HEK293 (cell line): ENCODE results near the gene TNS4.

Experiments used
- CTCF ChIA-PET: fragments of 350-600 bp; formaldehyde crosslinking; extraction: SDS; loops from one replicate; lab custom pipeline; 2021; ENCODE audit warnings: antibody characterized with exemption; lab: Yijun Ruan, JAX
- POLR2A ChIA-PET: fragments of 300-600 bp; formaldehyde crosslinking; extraction: SDS; loops from one replicate; lab custom pipeline; 2020; ENCODE audit warnings: antibody characterized with exemption, inconsistent platforms; lab: Yijun Ruan, JAX
- H3K27ac ChIP-seq: fragments of 200-500 bp; sonication (Bioruptor generic); 2 replicates; pipeline ENCODE4 v1.5.1; 2014; ENCODE audit warnings: low read depth, low read length, control low read depth, inconsistent platforms; ENCODE audit errors: extremely low read depth
- H3K36me3 ChIP-seq, 2 experiments: fragments of 200-500 bp in 1 of 2; sonication (Bioruptor generic) in 1 of 2; 1 replicate in 1 of 2; 2 replicates in 1 of 2; pipeline ENCODE4 v1.5.1; 2014 to 2017; ENCODE audit warnings: inconsistent platforms in 2 of 2, low read length in 2 of 2; ENCODE audit not compliant: control insufficient read depth in 2 of 2, insufficient read depth in 1 of 2
- H3K4me1 ChIP-seq: fragments of 200-500 bp; sonication (Bioruptor generic); 2 replicates; pipeline ENCODE4 v1.5.1; 2014; ENCODE audit warnings: mild to moderate bottlenecking, low read length, inconsistent platforms; ENCODE audit not compliant: control insufficient read depth, insufficient read depth
- H3K4me3 ChIP-seq: 2 replicates; pipeline ENCODE4 v1.5.1; 2011; ENCODE audit warnings: low read depth, mild to moderate bottlenecking, control low read depth, low read length, moderate library complexity
- H3K9me3 ChIP-seq: fragments of 200-500 bp; sonication (Bioruptor generic); 2 replicates; pipeline ENCODE4 v1.5.1; 2014; ENCODE audit warnings: low read depth, low read length, inconsistent platforms; ENCODE audit not compliant: control insufficient read depth, insufficient read depth
- EGR2 ChIP-seq: fragments of 450-650 bp; formaldehyde crosslinking; IDR thresholded peaks from 2 replicates; pipeline ENCODE4 v1.5.1; 2016; ENCODE audit warnings: low read depth, missing biosample characterization, missing genetic modification characterization
- FEZF1 ChIP-seq: fragments of 450-650 bp; formaldehyde crosslinking; IDR thresholded peaks from 2 replicates; pipeline ENCODE4 v1.5.1; 2016; ENCODE audit warnings: missing biosample characterization, missing genetic modification characterization
- KLF8 ChIP-seq: fragments of 450-650 bp; formaldehyde crosslinking; IDR thresholded peaks from 2 replicates; pipeline ENCODE4 v1.5.1; 2016; ENCODE audit warnings: missing biosample characterization, missing genetic modification characterization
- MZF1 ChIP-seq: fragments of 450-650 bp; formaldehyde crosslinking; IDR thresholded peaks from 2 replicates; pipeline ENCODE4 v1.5.1; 2017; ENCODE audit warnings: missing biosample characterization, missing genetic modification characterization, borderline replicate concordance
- REPIN1 ChIP-seq: fragments of 450-650 bp; formaldehyde crosslinking; IDR thresholded peaks from 2 replicates; pipeline ENCODE4 v1.5.1; 2017; ENCODE audit warnings: missing biosample characterization, missing genetic modification characterization, low read depth
- SCRT2 ChIP-seq: fragments of 450-650 bp; formaldehyde crosslinking; IDR thresholded peaks from 2 replicates; pipeline ENCODE4 v1.5.1; 2016; ENCODE audit warnings: missing biosample characterization, missing genetic modification characterization
- SP2 ChIP-seq: fragments of 450-650 bp; formaldehyde crosslinking; IDR thresholded peaks from 2 replicates; pipeline ENCODE4 v1.5.1; 2016; ENCODE audit warnings: missing biosample characterization, missing genetic modification characterization
- ZBTB48 ChIP-seq: fragments of 450-650 bp; formaldehyde crosslinking; IDR thresholded peaks from 2 replicates; pipeline ENCODE4 v1.5.1; 2016; ENCODE audit warnings: missing biosample characterization, missing genetic modification characterization
- ZFHX2 ChIP-seq: fragments of 450-650 bp; formaldehyde crosslinking; conservative IDR thresholded peaks from 2 replicates; pipeline ENCODE4 v1.5.1; 2016; ENCODE audit warnings: missing biosample characterization, missing genetic modification characterization
- ZFP37 ChIP-seq: fragments of 450-650 bp; formaldehyde crosslinking; IDR thresholded peaks from 2 replicates; pipeline ENCODE4 v1.5.1; 2016; ENCODE audit warnings: missing biosample characterization, missing genetic modification characterization
- ZNF133 ChIP-seq: fragments of 450-650 bp; formaldehyde crosslinking; IDR thresholded peaks from 2 replicates; pipeline ENCODE4 v1.5.1; 2016; ENCODE audit warnings: missing biosample characterization, missing genetic modification characterization
- ZNF175 ChIP-seq: fragments of 450-650 bp; formaldehyde crosslinking; IDR thresholded peaks from 2 replicates; pipeline ENCODE4 v1.5.1; 2016; ENCODE audit warnings: missing biosample characterization, missing genetic modification characterization
- ZNF248 ChIP-seq: fragments of 450-650 bp; formaldehyde crosslinking; IDR thresholded peaks from 2 replicates; pipeline ENCODE4 v1.5.1; 2017; ENCODE audit warnings: missing biosample characterization, missing genetic modification characterization
- ZNF266 ChIP-seq: fragments of 450-650 bp; formaldehyde crosslinking; IDR thresholded peaks from 2 replicates; pipeline ENCODE4 v1.5.1; 2016; ENCODE audit warnings: missing biosample characterization, missing genetic modification characterization, low read depth
- ZNF302 ChIP-seq: fragments of 450-650 bp; formaldehyde crosslinking; IDR thresholded peaks from 2 replicates; pipeline ENCODE4 v1.5.1; 2016; ENCODE audit warnings: missing biosample characterization, missing genetic modification characterization, low read depth
- ZNF362 ChIP-seq: fragments of 450-650 bp; formaldehyde crosslinking; IDR thresholded peaks from 2 replicates; pipeline ENCODE4 v1.5.1; 2016; ENCODE audit warnings: missing biosample characterization, missing genetic modification characterization
- ZNF391 ChIP-seq: fragments of 450-650 bp; formaldehyde crosslinking; IDR thresholded peaks from 2 replicates; pipeline ENCODE4 v1.5.1; 2016; ENCODE audit warnings: low read depth, missing biosample characterization, missing genetic modification characterization, borderline replicate concordance
- ZNF529 ChIP-seq: fragments of 450-650 bp; formaldehyde crosslinking; IDR thresholded peaks from 2 replicates; pipeline ENCODE4 v1.5.1; 2017; ENCODE audit warnings: missing genetic modification characterization, missing biosample characterization; ENCODE audit not compliant: insufficient replicate concordance
- ZNF544 ChIP-seq: fragments of 450-650 bp; formaldehyde crosslinking; IDR thresholded peaks from 2 replicates; pipeline ENCODE4 v1.5.0; 2017; ENCODE audit warnings: missing biosample characterization, missing genetic modification characterization
- ZNF600 ChIP-seq: fragments of 450-650 bp; formaldehyde crosslinking; IDR thresholded peaks from 2 replicates; pipeline ENCODE4 v1.5.1; 2016; ENCODE audit warnings: missing biosample characterization, missing genetic modification characterization
- ZNF843 ChIP-seq: fragments of 450-650 bp; formaldehyde crosslinking; IDR thresholded peaks from 2 replicates; pipeline ENCODE4 v1.5.1; 2016; ENCODE audit warnings: missing biosample characterization, missing genetic modification characterization
- ZSCAN5A ChIP-seq: fragments of 450-650 bp; formaldehyde crosslinking; IDR thresholded peaks from 2 replicates; pipeline ENCODE4 v1.5.1; 2016; ENCODE audit warnings: missing biosample characterization, missing genetic modification characterization

Gene TNS4

DNA sequence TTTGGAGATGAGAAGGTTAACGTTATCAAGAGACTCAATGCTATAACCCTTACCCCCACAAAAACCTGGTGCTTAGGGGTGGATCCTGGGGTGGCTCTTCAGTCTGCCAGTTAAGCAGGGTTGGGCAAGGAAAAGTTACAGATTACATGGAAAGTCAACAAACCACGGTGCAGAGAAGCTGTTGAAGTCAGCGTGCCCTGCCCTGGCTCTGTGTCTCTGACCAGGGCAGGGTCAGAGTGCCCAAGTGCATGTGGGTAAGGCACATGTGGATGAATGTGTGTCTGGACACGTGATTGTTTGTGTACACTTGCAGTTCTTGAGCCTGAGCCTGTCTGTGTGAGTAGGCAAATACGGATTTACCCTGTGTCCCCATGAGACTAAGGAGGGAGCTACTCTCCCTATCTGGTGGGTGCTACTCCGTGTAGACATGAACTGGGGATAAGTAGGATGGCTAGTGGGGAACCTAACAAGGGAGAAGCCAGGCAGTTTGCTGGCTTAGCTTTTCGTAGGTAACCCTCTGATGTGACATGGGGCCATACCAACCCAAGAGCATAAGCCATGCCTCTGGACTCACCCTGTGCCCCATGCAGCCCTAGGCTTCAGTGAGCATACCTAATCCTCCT lies 52.7 kb downstream of the TNS4 start:
- CTCF ChIA-PET = interaction anchor here (0.5 to 7.2 kb wide), 19 partner anchors 9 to 1524 kb away, joined by 3 to 58 read pairs (median 4); partner anchors contain the start of gene TNS4
- POLR2A ChIA-PET = interaction anchor here (0.6 to 2.4 kb wide), 2 partner anchors 18 to 31 kb away, joined by 3 to 10 read pairs; partner anchors contain the start of gene TOP2A
- H3K4me3 ChIP-seq = no peak overlapping the region
- 0 out of 2 replicates have a peak, but pooled peaks have one; percentile 14 for TF ChIP-seq ZNF600 (tag by site-specific recombination)
- TF ChIP-seq REPIN1 (tag by site-specific recombination) = no peak
- no peak for TF ChIP-seq EGR2 (tag by site-specific recombination)
- TF ChIP-seq, all 188 proteins: peak for 1
- Histone ChIP-seq H3K4me1 (no peaks in the 10 kb centered on the region), H3K36me3 (peaks cover 0 to 4% of the 10 kb centered on the region in 2 experiments; a peak in 1 of 3 replicates), H3K27ac (no peak overlapping the region), H3K9me3 (no peaks in the 10 kb centered on the region)

DNA sequence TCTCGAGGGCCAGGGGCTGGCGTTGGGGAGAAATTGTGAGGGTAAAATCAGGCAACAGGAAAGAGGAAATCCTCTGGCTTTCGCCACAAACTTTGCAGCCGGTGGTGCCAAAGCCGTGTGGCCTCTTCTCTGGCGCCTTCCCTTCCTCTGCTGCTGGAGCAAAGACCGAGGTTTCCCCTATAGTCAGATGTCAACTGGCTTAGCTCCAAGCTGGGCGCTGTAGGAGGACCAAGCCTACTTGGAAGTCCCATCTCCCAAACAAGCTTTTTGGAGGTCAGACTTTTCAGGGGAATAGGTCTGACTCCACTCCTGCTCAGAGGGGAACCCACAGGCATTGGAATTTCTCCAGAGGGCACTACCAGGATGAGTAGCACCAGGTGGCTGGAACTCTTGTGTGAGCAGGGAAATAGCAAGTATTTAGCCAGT lies 53.2 kb downstream of the TNS4 start:
- ChIA-PET POLR2A (no interaction called here), CTCF (interaction anchor here (0.5 to 7.2 kb wide), 13 partner anchors 9 to 1524 kb away, joined by 3 to 58 read pairs (median 5); no protein-coding TSS in a partner anchor)
- Histone ChIP-seq H3K27ac (no peak overlapping the region), H3K9me3 (no peaks in the 10 kb centered on the region), H3K4me1 (no peaks in the 10 kb centered on the region; the same call in 1 of the 2 replicates), H3K36me3 (no peaks in the 10 kb centered on the region), H3K4me3 (no peak overlapping the region)
- TF ChIP-seq ZNF529 (tag by site-specific recombination) = no peak

- POLR2A ChIA-PET = interaction anchor here (1.2 kb wide), 1 partner anchor 30 kb away, joined by 4 read pairs; the partner anchor contains the start of gene TOP2A
Measured at GRCh38 chr17:40447806-40448205, 53.6 kb downstream of the TNS4 start.

More at GRCh38 chr17:40447806-40448205, 53.6 kb downstream of the TNS4 start:
- CTCF ChIA-PET = interaction anchor here (0.5 to 7.2 kb wide), 12 partner anchors 8 to 132 kb away, joined by 3 to 58 read pairs (median 5); no protein-coding TSS in a partner anchor
- Histone ChIP-seq H3K4me1 (no peaks in the 10 kb centered on the region; the same call in 1 of the 2 replicates), H3K9me3 (no peaks in the 10 kb centered on the region), H3K36me3 (no peaks in the 10 kb centered on the region), H3K4me3 (no peak overlapping the region), H3K27ac (no peak overlapping the region)
- TF ChIP-seq ZNF391 (tag by site-specific recombination) (no peak), ZBTB48 (tag by site-specific recombination) (no peak), ZNF248 (tag by site-specific recombination) (no peak), ZFHX2 (tag by site-specific recombination) (no peak), ZNF133 (tag by site-specific recombination) (no peak), ZNF266 (tag by site-specific recombination) (no peak), ZNF302 (no peak), FEZF1 (tag by site-specific recombination) (no peak), ZNF362 (tag by site-specific recombination) (no peak), SCRT2 (tag by site-specific recombination) (no peak), ZNF544 (tag by site-specific recombination) (no peak), MZF1 (tag by site-specific recombination) (no peak), ZNF175 (tag by site-specific recombination) (no peak), KLF8 (tag by site-specific recombination) (no peak), SP2 (tag by site-specific recombination) (no peak), ZSCAN5A (no peak), ZNF843 (tag by site-specific recombination) (no peak), ZFP37 (tag by site-specific recombination) (no peak)
